ENCODE data around the gene HMOX2. TPM values are rescaled to one million over a fixed set of nuclear protein-coding genes. Genes with fewer than 3 reads are reported as not detected.

Gene HMOX2
- total and polyA plus RNA-seq, 2 of the 13 experiments (the other 11 are each of a cell fraction or from before 2014, with no cell fraction given): 60.3 to 70.4 TPM

GRCh38 chr16:4474192-4474961, 1.8 kb upstream of the HMOX2 start, which contains the start of gene NMRAL1 (continued):
- TF ChIP-seq ZNF816 (CRISPR knock-in tag; IDR thresholded peaks at IDR 0.05; ENCODE audit: borderline replicate concordance) (peak; percentile 49; the same call in 1 of the 2 replicates), ZKSCAN8 (CRISPR knock-in tag; IDR thresholded peaks at IDR 0.05; ENCODE audit: borderline replicate concordance) (no peak), GABPB1 (CRISPR knock-in tag; IDR thresholded peaks at IDR 0.05) (peak; percentile 86), ZSCAN20 (CRISPR knock-in tag; IDR thresholded peaks at IDR 0.05; ENCODE audit: borderline replicate concordance) (no peak), ZNF552 (CRISPR knock-in tag; IDR thresholded peaks at IDR 0.05; ENCODE audit: borderline replicate concordance) (peak; percentile 66; the same call in 1 of the 2 replicates), YEATS4 (CRISPR knock-in tag; IDR thresholded peaks at IDR 0.05; ENCODE audit: borderline replicate concordance) (peak; percentile 57), ZMAT3 (CRISPR knock-in tag; conservative IDR thresholded peaks at IDR 0.05) (no peak), HDAC1 (CRISPR knock-in tag; IDR thresholded peaks at IDR 0.05) (peak; percentile 72), XBP1 (CRISPR knock-in tag; IDR thresholded peaks at IDR 0.05) (no peak), HOXA5 (CRISPR knock-in tag; IDR thresholded peaks at IDR 0.05) (peak; percentile 46; the same call in 1 of the 2 replicates), ZNF335 (CRISPR knock-in tag; IDR thresholded peaks at IDR 0.05) (0 out of 2 replicates have a peak, but pooled peaks have one; percentile 71), MYPOP (CRISPR knock-in tag; IDR thresholded peaks at IDR 0.05) (peak; percentile 54; the same call in 1 of the 2 replicates), MED13 (CRISPR knock-in tag; IDR thresholded peaks at IDR 0.05) (no peak), NCOA1 (CRISPR knock-in tag; IDR thresholded peaks at IDR 0.05) (no peak), EHMT2 (IDR thresholded peaks at IDR 0.05; ENCODE audit: borderline replicate concordance, low read depth, low read length) (no peak), ASH2L (IDR thresholded peaks at IDR 0.05; ENCODE audit: insufficient read length, low read depth, low read length) (peak; percentile 46), ZNF597 (CRISPR knock-in tag; IDR thresholded peaks at IDR 0.05) (no peak), CEBPG (CRISPR knock-in tag; IDR thresholded peaks at IDR 0.05) (no peak), FOXP4 (CRISPR knock-in tag; IDR thresholded peaks at IDR 0.05) (peak; percentile 67), ZMYM4 (CRISPR knock-in tag; IDR thresholded peaks at IDR 0.05) (peak; percentile 60; the same call in 1 of the 2 replicates)
- TF ChIP-seq, protein P1, sequence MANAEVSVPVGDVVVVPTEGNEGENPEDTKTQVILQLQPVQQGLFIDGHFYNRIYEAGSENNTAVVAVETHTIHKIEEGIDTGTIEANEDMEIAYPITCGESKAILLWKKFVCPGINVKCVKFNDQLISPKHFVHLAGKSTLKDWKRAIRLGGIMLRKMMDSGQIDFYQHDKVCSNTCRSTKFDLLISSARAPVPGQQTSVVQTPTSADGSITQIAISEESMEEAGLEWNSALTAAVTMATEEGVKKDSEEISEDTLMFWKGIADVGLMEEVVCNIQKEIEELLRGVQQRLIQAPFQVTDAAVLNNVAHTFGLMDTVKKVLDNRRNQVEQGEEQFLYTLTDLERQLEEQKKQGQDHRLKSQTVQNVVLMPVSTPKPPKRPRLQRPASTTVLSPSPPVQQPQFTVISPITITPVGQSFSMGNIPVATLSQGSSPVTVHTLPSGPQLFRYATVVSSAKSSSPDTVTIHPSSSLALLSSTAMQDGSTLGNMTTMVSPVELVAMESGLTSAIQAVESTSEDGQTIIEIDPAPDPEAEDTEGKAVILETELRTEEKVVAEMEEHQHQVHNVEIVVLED (CRISPR knock-in tag; IDR thresholded peaks at IDR 0.05; ENCODE audit: borderline replicate concordance): peak; percentile 71; the same call in 1 of the 2 replicates
- TF ChIP-seq, protein P2, sequence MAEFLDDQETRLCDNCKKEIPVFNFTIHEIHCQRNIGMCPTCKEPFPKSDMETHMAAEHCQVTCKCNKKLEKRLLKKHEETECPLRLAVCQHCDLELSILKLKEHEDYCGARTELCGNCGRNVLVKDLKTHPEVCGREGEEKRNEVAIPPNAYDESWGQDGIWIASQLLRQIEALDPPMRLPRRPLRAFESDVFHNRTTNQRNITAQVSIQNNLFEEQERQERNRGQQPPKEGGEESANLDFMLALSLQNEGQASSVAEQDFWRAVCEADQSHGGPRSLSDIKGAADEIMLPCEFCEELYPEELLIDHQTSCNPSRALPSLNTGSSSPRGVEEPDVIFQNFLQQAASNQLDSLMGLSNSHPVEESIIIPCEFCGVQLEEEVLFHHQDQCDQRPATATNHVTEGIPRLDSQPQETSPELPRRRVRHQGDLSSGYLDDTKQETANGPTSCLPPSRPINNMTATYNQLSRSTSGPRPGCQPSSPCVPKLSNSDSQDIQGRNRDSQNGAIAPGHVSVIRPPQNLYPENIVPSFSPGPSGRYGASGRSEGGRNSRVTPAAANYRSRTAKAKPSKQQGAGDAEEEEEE (CRISPR knock-in tag; IDR thresholded peaks at IDR 0.05; ENCODE audit: borderline replicate concordance): no peak
